ENCODE data around the gene SPAG16. TPM values are rescaled to one million over a fixed set of nuclear protein-coding genes. Genes with fewer than 3 reads are reported as not detected.

Gene SPAG16
- total and polyA plus RNA-seq, 2 of the 13 experiments (the other 11 are each of a cell fraction or from before 2014, with no cell fraction given), result 9.6 to 26.5 TPM

GRCh38 chr2:213284105-213285090 lies at the start of gene SPAG16 (continued):
- TF ChIP-seq ARNT (IDR thresholded peaks at IDR 0.05), result no peak
- TF ChIP-seq ZNF879 (CRISPR knock-in tag; IDR thresholded peaks at IDR 0.05), result peak; percentile 51; the same call in 1 of the 2 replicates
- TF ChIP-seq MLX (CRISPR knock-in tag; IDR thresholded peaks at IDR 0.05), result peak; percentile 55; the same call in 1 of the 2 replicates
- TF ChIP-seq HNF1B (CRISPR knock-in tag; IDR thresholded peaks at IDR 0.05), result peak; percentile 97
- TF ChIP-seq ZNF354B (CRISPR knock-in tag; IDR thresholded peaks at IDR 0.05), result peak; percentile 71; the same call in 1 of the 2 replicates
- peak; percentile 81 for TF ChIP-seq SP5 (CRISPR knock-in tag; IDR thresholded peaks at IDR 0.05; ENCODE audit: borderline replicate concordance, low read depth)
- no peak for TF ChIP-seq JUN (CRISPR knock-in tag; IDR thresholded peaks at IDR 0.05)
- TF ChIP-seq ZNF703 (CRISPR knock-in tag; IDR thresholded peaks at IDR 0.05; ENCODE audit: borderline replicate concordance), result no peak
- TF ChIP-seq TRIM22 (IDR thresholded peaks at IDR 0.05), result no peak
- peak; percentile 99; the same call in 1 of the 2 replicates for TF ChIP-seq ZSCAN5A (CRISPR knock-in tag; IDR thresholded peaks at IDR 0.05; ENCODE audit: borderline replicate concordance)
- TF ChIP-seq ZFP82 (CRISPR knock-in tag; IDR thresholded peaks at IDR 0.05; ENCODE audit: borderline replicate concordance), result no peak
- TF ChIP-seq ARID5B (CRISPR knock-in tag; IDR thresholded peaks at IDR 0.05), result peak; percentile 86
- peak; percentile 93 for TF ChIP-seq ZNF598 (CRISPR knock-in tag; IDR thresholded peaks at IDR 0.05; ENCODE audit: borderline replicate concordance)
- TF ChIP-seq ETV5 (CRISPR knock-in tag; IDR thresholded peaks at IDR 0.05; ENCODE audit: borderline replicate concordance), result peak; percentile 81
- TF ChIP-seq TOPORS (CRISPR knock-in tag; IDR thresholded peaks at IDR 0.05), result peak; percentile 85; the same call in 1 of the 2 replicates
- TF ChIP-seq SOX6 (IDR thresholded peaks at IDR 0.05), result no peak
- peak; percentile 87 for TF ChIP-seq SOX6 (CRISPR knock-in tag; IDR thresholded peaks at IDR 0.05)
- peak; percentile 49; the same call in 1 of the 2 replicates for TF ChIP-seq SIX4 (CRISPR knock-in tag; IDR thresholded peaks at IDR 0.05)
- peak; percentile 100 for TF ChIP-seq POGZ (CRISPR knock-in tag; IDR thresholded peaks at IDR 0.05)
- no peak for TF ChIP-seq NR2F6 (IDR thresholded peaks at IDR 0.05)
- peak; percentile 70; the same call in 1 of the 2 replicates for TF ChIP-seq NR2F6 (CRISPR knock-in tag; IDR thresholded peaks at IDR 0.05)
